Posterior cingulate gyrus (tissue), 11 donors: ENCODE results near the gene TNIP2.
"Not testable (repeated sequence)": the region's sequence is repeated elsewhere in the genome, so short reads cannot be mapped to it uniquely, and the experiment has no call there.

ENCODE experiments used
- DNase-seq, 10 donors: peaks; one replicate each; pipeline versions ENCODE4 v3.0.0 to v3.0.0-alpha.2; 2020 to 2021; ENCODE audit warnings: mixed read lengths in 3 of 10
- intact Hi-C: fragments of 100-400 bp; cut with DNase I; formaldehyde crosslinking; loops from one replicate; pipeline ENCODE4 v1.15.1; 2023

TNIP2 gene

GRCh38 chr4:2729533-2729875 is 26.6 kb downstream of the TNIP2 start:
- DNase-seq: peak in 2 of 10 donors; percentile 34 to 36
- intact Hi-C loops: no loop called here

GRCh38 chr4:2728806-2729532 is 27.2 kb downstream of the TNIP2 start:
- intact Hi-C loops: no loop called here
- DNase-seq: peak in 2 of 10 donors; percentile 53 to 63

GRCh38 chr4:2728221-2728620 is 27.9 kb downstream of the TNIP2 start:
- intact Hi-C loops: no loop called here
- DNase-seq: no peak

GRCh38 chr4:2726881-2727280 is 29.3 kb downstream of the TNIP2 start:
- intact Hi-C loops: not testable (repeated sequence)
- peak in 2 of 10 donors; percentile 54 to 59 for DNase-seq

- no peak for DNase-seq
- intact Hi-C loops: no loop called here
Measured at GRCh38 chr4:2725380-2725779, 30.8 kb downstream of the TNIP2 start.

GRCh38 chr4:2723751-2724150 is 32.4 kb downstream of the TNIP2 start:
- DNase-seq: peak in 2 of 10 donors; percentile 13 to 44
- intact Hi-C loops: no loop called here

GRCh38 chr4:2722033-2722432 is 34.1 kb downstream of the TNIP2 start:
- intact Hi-C loops: no loop called here
- DNase-seq: peak in 2 of 10 donors; percentile 23 to 43

GRCh38 chr4:2721586-2721985 is 34.5 kb downstream of the TNIP2 start:
- DNase-seq: peak in 2 of 10 donors; percentile 27 to 50
- intact Hi-C loops: no loop called here

GRCh38 chr4:2716236-2716635 is 39.9 kb downstream of the TNIP2 start:
- intact Hi-C loops: no loop called here
- peak in 2 of 10 donors; percentile 56 to 64 for DNase-seq

- DNase-seq: peak in 2 of 10 donors; percentile 8 to 17
- intact Hi-C loops: no loop called here
Measured at GRCh38 chr4:2715426-2715825, 40.7 kb downstream of the TNIP2 start.

- peak in 1 of 10 donors; percentile 10 for DNase-seq
- intact Hi-C loops: no loop called here
Measured at GRCh38 chr4:2714918-2715317, 41.2 kb downstream of the TNIP2 start.

- peak in 2 of 10 donors; percentile 35 to 41 for DNase-seq
- intact Hi-C loops: no loop called here
Measured at GRCh38 chr4:2714061-2714770, 41.9 kb downstream of the TNIP2 start.

- intact Hi-C loops: no loop called here
- DNase-seq: peak in 2 of 10 donors; percentile 31 to 55
Measured at GRCh38 chr4:2713337-2713736, 42.8 kb downstream of the TNIP2 start.

- DNase-seq: peak in 2 of 10 donors; percentile 3 to 11
- intact Hi-C loops: no loop called here
Measured at GRCh38 chr4:2712261-2712842, 43.8 kb downstream of the TNIP2 start.

GRCh38 chr4:2702770-2703169 is 53.4 kb downstream of the TNIP2 start:
- intact Hi-C loops: no loop called here
- DNase-seq: no peak

GRCh38 chr4:2702361-2702760 is 53.8 kb downstream of the TNIP2 start:
- intact Hi-C loops: no loop called here
- DNase-seq: peak in 2 of 10 donors; percentile 63

GRCh38 chr4:2700031-2700430 is 56.1 kb downstream of the TNIP2 start:
- peak in 1 of 10 donors; percentile 54 for DNase-seq
- intact Hi-C loops: no loop called here

GRCh38 chr4:2699534-2699933 is 56.6 kb downstream of the TNIP2 start:
- intact Hi-C loops: no loop called here
- peak in 1 of 10 donors; percentile 55 for DNase-seq

GRCh38 chr4:2698951-2699505 is 57.1 kb downstream of the TNIP2 start:
- intact Hi-C loops: no loop called here

GRCh38 chr4:2698504-2698903 is 57.6 kb downstream of the TNIP2 start:
- DNase-seq: no peak
- intact Hi-C loops: no loop called here

More at GRCh38 chr4:2698951-2699505, 57.1 kb downstream of the TNIP2 start:
- peak in 1 of 10 donors; percentile 58 for DNase-seq

- intact Hi-C loops: no loop called here
- DNase-seq: no peak
Measured at GRCh38 chr4:2697995-2698414, 58.1 kb downstream of the TNIP2 start.
